Upper lobe of right lung (tissue), 1 donor: ENCODE data around the gene AMMECR1. TPM values are rescaled to one million over a fixed set of nuclear protein-coding genes. Genes with fewer than 3 reads are reported as not detected.

ENCODE experiments used
- ATAC-seq: fragments of 200-7000 bp; cut with Tn5 transposase; one replicate; pipeline ENCODE4 v1.9.1; 2020; ENCODE audit warnings: mild to moderate bottlenecking, moderate library complexity
- DNase-seq: peaks from one replicate; pipeline ENCODE4 v3.0.0-alpha.2; 2020
- H3K27ac ChIP-seq: fragments of 200-600 bp; one replicate; pipeline ENCODE4 v1.8.0; 2022
- H3K27me3 ChIP-seq: fragments of 200-600 bp; one replicate; pipeline ENCODE4 v1.8.0; 2022; ENCODE audit warnings: mild to moderate bottlenecking
- H3K36me3 ChIP-seq: fragments of 200-600 bp; one replicate; pipeline ENCODE4 v1.8.0; 2022
- H3K4me1 ChIP-seq: fragments of 200-600 bp; one replicate; pipeline ENCODE4 v1.8.0; 2022
- H3K4me3 ChIP-seq: fragments of 200-600 bp; one replicate; pipeline ENCODE4 v1.8.0; 2022; ENCODE audit warnings: mild to moderate bottlenecking
- H3K9me3 ChIP-seq: fragments of 200-600 bp; one replicate; pipeline ENCODE4 v1.8.0; 2022
- CTCF ChIP-seq: fragments of 200-600 bp; IDR thresholded peaks from one replicate; pipeline ENCODE4 v1.8.0; 2022; ENCODE audit warnings: antibody characterized with exemption
- intact Hi-C: fragments of 100-400 bp; cut with DNase I; formaldehyde crosslinking; loops from one replicate; pipeline ENCODE4 v1.11.0; 2022
- total RNA-seq: library from RNA; stranded (reverse); fragmentation: NEBNext Ultra II Directional; extraction: Animal tissue kit (Norgen Biotek cat#: 25700); gene quantifications from one replicate; pipeline ENCODE4 v1.2.1, GENCODE V29; 2021
- donor health status: DM: no; HTN: yes; CAD: no; lungs with severe emphysema.

Gene AMMECR1
- total RNA-seq, 1 donor from 2014 or later: 6.1 TPM

GRCh38 chrX:110268395-110268794, 49.5 kb downstream of the AMMECR1 start:
- no peaks in the 10 kb centered on the region for H3K4me1 ChIP-seq
- no peak overlapping the region for H3K4me3 ChIP-seq
- DNase-seq (no peak), ATAC-seq (no peak)
- no peak for TF ChIP-seq CTCF
- H3K27ac ChIP-seq: no peak overlapping the region
- no peaks in the 10 kb centered on the region for H3K9me3 ChIP-seq
- H3K27me3 ChIP-seq: no peaks in the 10 kb centered on the region
- no peaks in the 10 kb centered on the region for H3K36me3 ChIP-seq
- intact Hi-C loops: no loop called here

- no peak for ATAC-seq
- TF ChIP-seq CTCF: no peak
- no peaks in the 10 kb centered on the region for H3K9me3 ChIP-seq
- DNase-seq: no peak
- intact Hi-C loops: no loop called here
- H3K27me3 ChIP-seq: no peaks in the 10 kb centered on the region
- H3K4me1 ChIP-seq: no peaks in the 10 kb centered on the region
- H3K4me3 ChIP-seq: no peak overlapping the region
- H3K36me3 ChIP-seq: no peaks in the 10 kb centered on the region
- H3K27ac ChIP-seq: no peak overlapping the region
These were observed 50.0 kb downstream of the AMMECR1 start for GRCh38 chrX:110267874-110268273.

GRCh38 chrX:110265661-110266060, 52.2 kb downstream of the AMMECR1 start:
- no peak overlapping the region for H3K27ac ChIP-seq
- no peaks in the 10 kb centered on the region for H3K27me3 ChIP-seq
- no peak for TF ChIP-seq CTCF
- no peak for ATAC-seq
- no peak for DNase-seq
- H3K9me3 ChIP-seq: no peaks in the 10 kb centered on the region
- intact Hi-C loops: no loop called here
- H3K4me3 ChIP-seq: no peak overlapping the region
- no peaks in the 10 kb centered on the region for H3K4me1 ChIP-seq
- no peaks in the 10 kb centered on the region for H3K36me3 ChIP-seq

GRCh38 chrX:110259117-110259516, 58.8 kb downstream of the AMMECR1 start:
- Histone ChIP-seq H3K27ac (no peak overlapping the region), H3K4me3 (no peak overlapping the region), H3K9me3 (no peaks in the 10 kb centered on the region), H3K36me3 (no peaks in the 10 kb centered on the region), H3K27me3 (no peaks in the 10 kb centered on the region), H3K4me1 (no peaks in the 10 kb centered on the region)
- DNase-seq: no peak
- TF ChIP-seq CTCF: no peak
- ATAC-seq: no peak
- intact Hi-C loops: no loop called here

- Histone ChIP-seq H3K27me3 (no peaks in the 10 kb centered on the region), H3K9me3 (no peaks in the 10 kb centered on the region), H3K4me1 (no peaks in the 10 kb centered on the region), H3K27ac (no peak overlapping the region), H3K4me3 (no peak overlapping the region), H3K36me3 (no peaks in the 10 kb centered on the region)
- TF ChIP-seq CTCF: no peak
- DNase-seq (no peak), ATAC-seq (no peak)
- intact Hi-C loops: no loop called here
These were observed 59.3 kb downstream of the AMMECR1 start for GRCh38 chrX:110258552-110258951.

- ATAC-seq (no peak), DNase-seq (no peak)
- no peaks in the 10 kb centered on the region for H3K27me3 ChIP-seq
- H3K27ac ChIP-seq: no peak overlapping the region
- intact Hi-C loops: no loop called here
- H3K4me1 ChIP-seq: no peaks in the 10 kb centered on the region
- no peak overlapping the region for H3K4me3 ChIP-seq
- TF ChIP-seq CTCF: no peak
- no peaks in the 10 kb centered on the region for H3K9me3 ChIP-seq
- no peaks in the 10 kb centered on the region for H3K36me3 ChIP-seq
These were observed 60.0 kb downstream of the AMMECR1 start for GRCh38 chrX:110257889-110258288.
